T-helper 1 cell treated with Interleukin-12 subunit alpha and Interleukin-12 subunit beta and Interleukin-4 antibody, amounts not matched to agents 30 μg/mL and 1 μg/mL, for 36 hours (primary cell): ENCODE data around the gene BRD3.
"Not testable (repeated sequence)": the region's sequence is repeated elsewhere in the genome, so short reads cannot be mapped to it uniquely, and the experiment has no call there.

Source experiments
- H3K27ac Mint-ChIP-seq: one replicate; pipeline ENCODE4 v1.8.0; 2021; ENCODE audit warnings: mild to moderate bottlenecking, mixed read lengths
- H3K27me3 Mint-ChIP-seq: one replicate; pipeline ENCODE4 v1.8.0; 2021; ENCODE audit warnings: low read depth, mixed read lengths
- H3K36me3 Mint-ChIP-seq: one replicate; pipeline ENCODE4 v1.8.0; 2021; ENCODE audit warnings: low read depth, mixed read lengths
- H3K4me1 Mint-ChIP-seq: one replicate; pipeline ENCODE4 v1.8.0; 2021; ENCODE audit warnings: low read depth, mixed read lengths
- H3K4me3 Mint-ChIP-seq: one replicate; pipeline ENCODE4 v1.8.0; 2021; ENCODE audit warnings: mild to moderate bottlenecking, moderate library complexity, mixed read lengths
- H3K9me3 Mint-ChIP-seq: one replicate; pipeline ENCODE4 v1.8.0; 2021; ENCODE audit warnings: mixed read lengths

Gene BRD3

DNA sequence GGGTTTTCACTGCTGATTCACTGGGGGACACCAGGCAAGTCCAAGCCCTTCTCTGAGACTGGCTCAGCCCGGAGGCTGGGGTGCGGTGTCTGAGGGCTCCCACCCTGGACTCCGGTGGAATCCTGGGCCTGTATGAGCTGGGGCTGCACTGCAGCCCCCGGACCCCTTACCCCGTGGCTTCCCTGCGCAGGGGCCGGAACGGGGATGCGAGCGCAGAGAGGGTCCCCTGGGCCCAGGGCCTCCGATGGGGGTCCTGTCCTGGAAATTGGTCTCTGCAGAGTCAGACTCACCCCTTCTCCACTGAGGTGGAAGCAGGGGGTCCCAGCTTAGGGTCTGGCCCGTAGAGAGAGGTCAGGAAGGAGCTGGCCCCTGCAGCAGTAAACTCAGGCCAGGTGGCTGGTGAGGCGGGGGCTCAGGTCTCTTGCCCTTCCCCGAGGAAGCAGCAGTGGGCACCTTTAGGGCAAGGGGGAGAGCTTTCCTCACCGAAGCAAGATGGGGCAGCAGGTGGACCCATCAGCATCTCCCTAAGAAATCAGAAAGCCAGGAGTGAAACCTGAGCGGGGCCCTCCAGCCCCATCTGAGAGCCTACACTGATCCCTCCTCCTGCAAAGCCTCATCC is 74.1 kb downstream of the BRD3 start:
- H3K36me3 Mint-ChIP-seq = no peaks in the 10 kb centered on the region
- no peak overlapping the region for H3K27ac Mint-ChIP-seq
- peak overlapping the region; percentile 57 for H3K4me3 Mint-ChIP-seq
- H3K27me3 Mint-ChIP-seq = peaks cover 27% of the 10 kb centered on the region
- no peaks in the 10 kb centered on the region for H3K9me3 Mint-ChIP-seq
- no peaks in the 10 kb centered on the region for H3K4me1 Mint-ChIP-seq

DNA sequence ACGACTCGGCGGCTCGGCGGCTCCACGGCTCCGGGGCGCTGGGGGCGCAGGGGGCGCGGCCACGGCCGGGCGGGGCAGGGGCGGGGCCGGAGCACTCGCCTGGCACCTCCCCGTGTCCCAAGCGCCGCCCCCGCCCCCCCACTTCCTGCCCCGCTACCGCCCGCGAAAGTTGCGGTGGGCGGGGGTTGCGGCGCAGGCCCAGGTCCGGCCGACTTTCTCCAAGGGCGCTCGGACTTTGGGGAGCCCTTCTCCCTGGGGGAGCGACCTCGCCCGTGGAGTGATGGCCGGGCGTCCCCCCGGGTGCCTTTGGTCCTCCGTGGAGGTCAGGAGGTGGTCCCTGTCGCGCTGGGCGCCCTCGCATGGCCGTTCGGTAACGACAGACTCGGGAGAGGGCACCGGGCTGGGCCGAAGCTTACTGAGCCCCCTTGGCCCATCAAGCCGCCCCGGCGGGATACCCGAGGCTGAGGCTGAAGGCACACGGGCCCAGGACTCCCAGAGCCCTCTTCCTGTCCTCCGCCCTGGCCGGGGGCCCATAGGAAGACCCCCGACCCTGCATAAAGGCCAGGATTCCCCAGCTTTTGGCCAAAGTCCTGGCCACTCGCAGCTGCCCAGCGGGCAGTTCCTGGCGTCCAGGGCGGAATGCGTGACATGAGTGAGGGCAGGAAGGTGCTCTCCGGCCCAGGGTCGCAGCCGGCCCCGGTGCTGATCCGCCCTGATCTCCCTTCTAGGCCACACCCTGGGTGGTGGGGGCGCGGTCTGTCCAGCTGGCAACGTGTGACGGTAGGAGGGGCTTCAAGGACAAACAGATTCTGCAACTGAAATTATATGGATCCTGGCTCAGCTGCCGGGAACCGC is 74.8 kb downstream of the BRD3 start:
- H3K27me3 Mint-ChIP-seq = peaks cover 27% of the 10 kb centered on the region
- H3K4me1 Mint-ChIP-seq = no peaks in the 10 kb centered on the region
- H3K36me3 Mint-ChIP-seq = no peaks in the 10 kb centered on the region
- H3K9me3 Mint-ChIP-seq = no peaks in the 10 kb centered on the region
- no peak overlapping the region for H3K27ac Mint-ChIP-seq
- peak overlapping the region; percentile 50 for H3K4me3 Mint-ChIP-seq

DNA sequence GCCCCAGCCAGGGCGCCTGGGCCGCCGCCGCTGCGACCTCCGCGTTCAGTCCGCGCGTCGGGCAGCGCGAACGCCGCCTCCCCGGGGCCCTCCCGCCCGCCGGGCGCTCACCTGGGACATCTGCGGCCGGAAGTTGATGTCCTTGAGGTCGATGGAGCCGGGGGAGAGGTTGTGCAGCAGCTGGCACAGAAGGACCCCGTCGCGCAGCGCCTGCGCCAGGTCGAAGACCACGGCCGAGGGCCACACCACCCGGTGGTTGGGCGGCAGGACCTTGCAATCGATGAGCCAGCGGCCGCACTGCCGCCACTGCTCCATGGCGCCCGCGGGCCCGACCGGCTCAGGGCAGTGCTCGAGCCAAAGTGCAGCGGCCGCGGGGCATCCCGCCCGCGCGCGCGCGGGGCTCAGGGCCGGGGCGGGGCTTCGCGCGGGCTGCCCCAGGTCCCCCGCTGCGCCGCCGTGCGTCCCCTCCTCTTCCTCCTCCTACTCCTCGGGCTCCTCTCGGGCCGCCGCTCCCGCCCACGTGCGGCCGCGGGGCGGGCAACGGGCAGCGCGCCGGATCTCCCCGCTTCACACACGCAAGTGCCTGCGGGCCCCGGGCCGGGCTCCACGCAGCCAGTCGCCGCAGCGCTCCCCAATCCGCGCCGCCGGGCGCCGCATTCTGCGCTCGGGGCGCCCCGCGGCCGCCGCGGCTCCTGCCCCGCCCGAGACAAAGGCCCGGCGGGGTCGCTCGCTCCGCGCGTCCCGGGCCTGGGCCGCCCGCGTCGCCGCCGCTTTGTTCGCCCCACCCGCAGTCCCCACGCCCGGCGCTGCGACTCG is 75.7 kb downstream of the BRD3 start, which contains the start of gene VAV2:
Gene VAV2, minus strand, starts transcription at position 361 of the 816 bp plus-strand sequence. Its CDS starts 46 bp downstream, at position 315.
- Mint-ChIP-seq H3K27ac (no peak within 1 kb of the TSS), H3K36me3 (no peaks in the 10 kb centered on the region), H3K9me3 (no peaks in the 10 kb centered on the region), H3K4me3 (peak within 1 kb of the TSS; percentile 44), H3K4me1 (no peaks in the 10 kb centered on the region), H3K27me3 (peaks cover 27% of the 10 kb centered on the region)

DNA sequence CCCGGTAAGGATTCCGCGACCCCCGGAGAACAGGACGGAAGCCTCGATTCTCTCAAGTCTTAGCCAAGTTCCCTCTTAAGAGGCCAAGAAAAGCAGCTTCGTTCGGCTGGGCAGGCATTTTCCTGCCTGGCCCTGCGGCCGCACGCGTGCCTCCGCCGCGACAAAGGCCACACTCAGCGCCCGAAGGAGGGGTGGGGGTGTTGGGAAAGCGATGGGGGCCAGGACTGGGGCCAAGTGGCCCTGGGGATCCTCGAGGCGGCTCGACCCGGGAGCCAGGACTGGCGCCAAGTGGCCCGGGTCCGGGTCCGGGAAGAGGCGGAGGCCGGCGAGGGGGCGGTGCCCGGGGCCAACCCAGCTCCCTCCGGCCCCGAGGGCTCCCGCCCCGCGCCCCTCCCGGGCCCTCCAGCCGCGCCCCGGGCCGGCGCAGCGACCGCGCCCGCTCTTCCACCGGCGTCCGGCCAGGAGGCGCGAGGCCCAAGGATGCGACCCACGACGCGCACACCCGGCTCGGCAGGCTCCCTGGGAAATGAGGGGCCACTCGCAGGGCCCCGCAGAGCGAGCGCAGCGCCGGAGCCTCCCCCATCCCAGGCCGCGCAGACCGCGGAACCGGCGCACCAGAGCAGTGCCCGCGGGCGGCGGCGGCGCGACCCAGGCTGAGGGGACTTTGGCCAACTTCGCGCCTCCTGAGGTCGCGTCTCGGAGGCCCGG is 76.5 kb downstream of the BRD3 start:
- H3K27ac Mint-ChIP-seq = no peak overlapping the region
- H3K4me3 Mint-ChIP-seq = peak overlapping the region; percentile 10
- H3K4me1 Mint-ChIP-seq = no peaks in the 10 kb centered on the region
- no peaks in the 10 kb centered on the region for H3K9me3 Mint-ChIP-seq
- no peaks in the 10 kb centered on the region for H3K36me3 Mint-ChIP-seq
- H3K27me3 Mint-ChIP-seq = peaks cover 27% of the 10 kb centered on the region

DNA sequence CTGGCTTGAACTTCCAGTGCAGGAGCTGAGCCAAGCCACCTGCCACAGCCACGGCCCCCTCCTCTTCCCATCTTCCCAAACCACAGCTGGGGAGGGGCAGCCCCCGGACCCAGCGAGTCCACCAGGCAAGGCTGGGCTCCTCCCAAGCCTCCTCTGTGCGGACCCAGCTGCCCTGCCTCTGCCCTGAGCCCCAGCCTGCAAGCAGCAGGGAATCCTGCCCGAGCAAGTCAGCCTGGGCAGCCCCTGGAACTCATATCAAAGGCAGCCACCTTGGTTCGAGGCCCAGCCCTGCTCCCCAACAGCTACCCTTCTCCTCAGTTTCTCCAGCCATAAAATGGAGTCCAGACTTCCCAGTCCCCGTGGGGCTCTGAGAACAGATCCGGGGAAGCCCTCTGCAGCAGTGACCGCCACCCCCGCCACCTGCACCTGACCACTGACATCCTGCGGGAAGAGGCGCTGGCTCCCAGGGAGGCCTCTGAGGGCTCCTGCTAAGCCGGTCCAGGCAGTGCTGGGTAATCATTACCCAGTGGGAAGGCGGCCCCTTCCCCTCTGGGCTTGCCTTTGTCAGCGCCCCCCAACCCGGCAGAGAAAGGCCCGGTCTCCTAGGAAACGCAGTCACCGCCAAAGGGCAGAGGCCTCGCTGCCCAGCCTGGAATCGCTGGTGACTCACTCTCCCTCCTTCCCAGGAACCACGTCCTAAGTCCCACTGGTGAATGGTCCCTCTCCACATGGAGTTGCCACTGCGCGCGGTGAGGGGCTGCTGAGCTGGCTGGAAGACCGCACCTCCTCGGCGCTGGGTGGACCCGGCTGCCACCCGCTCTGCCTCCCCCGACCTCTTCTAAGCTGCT is 77.2 kb downstream of the BRD3 start:
- Mint-ChIP-seq H3K9me3 (no peaks in the 10 kb centered on the region), H3K36me3 (no peaks in the 10 kb centered on the region), H3K4me3 (peak overlapping the region; percentile 10), H3K27ac (no peak overlapping the region), H3K4me1 (no peaks in the 10 kb centered on the region), H3K27me3 (peaks cover 25% of the 10 kb centered on the region)

DNA sequence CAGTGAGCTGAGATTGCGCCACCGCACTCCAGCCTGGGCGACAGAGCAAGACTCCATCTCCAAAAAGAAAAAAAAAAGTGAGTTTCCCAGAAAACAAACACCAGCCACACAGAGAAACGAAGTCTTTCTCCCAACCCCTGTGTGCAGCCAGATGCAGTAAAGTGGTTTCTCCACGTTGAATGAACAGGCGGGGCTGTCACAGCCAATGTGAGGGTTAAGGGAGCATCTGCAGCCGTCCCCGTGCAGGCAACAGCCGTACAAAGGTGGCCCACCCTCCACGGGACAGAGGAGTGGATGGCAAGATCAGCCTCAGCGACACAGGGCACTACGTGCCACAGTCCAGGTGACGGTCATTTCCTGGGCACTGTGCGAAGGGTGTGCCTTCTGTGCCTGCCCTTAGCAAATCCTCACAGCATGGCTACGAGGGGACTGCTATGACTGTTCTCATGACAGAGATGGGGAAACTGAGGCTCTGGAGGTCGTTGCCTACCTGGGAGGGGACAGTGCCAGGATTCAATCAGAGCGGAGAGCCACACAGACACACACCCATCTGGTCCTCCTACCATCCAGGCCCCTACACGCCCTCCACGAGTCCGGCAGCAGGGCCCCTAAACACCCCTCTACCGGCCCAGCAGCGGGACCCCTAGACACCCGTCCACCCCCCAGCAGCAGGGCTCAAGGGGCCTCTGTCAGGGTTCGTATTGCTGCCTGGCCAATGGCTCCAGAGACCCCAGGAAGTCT is 78.0 kb downstream of the BRD3 start:
- H3K4me1 Mint-ChIP-seq = no peaks in the 10 kb centered on the region
- peaks cover 24% of the 10 kb centered on the region for H3K27me3 Mint-ChIP-seq
- H3K9me3 Mint-ChIP-seq = no peaks in the 10 kb centered on the region
- no peaks in the 10 kb centered on the region for H3K36me3 Mint-ChIP-seq
- H3K4me3 Mint-ChIP-seq = no peak overlapping the region
- H3K27ac Mint-ChIP-seq = no peak overlapping the region

DNA sequence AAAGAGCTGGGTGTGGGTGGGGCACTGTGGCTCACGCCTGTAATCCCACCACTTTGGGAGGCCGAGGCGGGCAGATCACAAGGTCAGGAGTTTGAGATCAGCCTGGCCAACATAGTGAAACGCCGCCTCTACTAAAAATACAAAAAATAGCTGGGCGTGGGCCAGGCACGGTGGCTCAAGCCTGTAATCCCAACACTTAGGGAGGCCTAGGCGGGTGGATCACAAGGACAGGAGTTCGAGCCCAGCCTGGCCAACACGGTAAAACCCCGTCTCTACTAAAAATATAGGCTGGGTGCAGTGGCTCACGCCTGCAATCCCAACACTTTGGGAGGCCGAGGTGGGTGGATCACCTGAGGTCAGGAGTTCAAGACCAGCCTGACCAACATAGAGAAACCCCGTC is 79.1 kb downstream of the BRD3 start:
- not testable (repeated sequence) for H3K27ac Mint-ChIP-seq

DNA sequence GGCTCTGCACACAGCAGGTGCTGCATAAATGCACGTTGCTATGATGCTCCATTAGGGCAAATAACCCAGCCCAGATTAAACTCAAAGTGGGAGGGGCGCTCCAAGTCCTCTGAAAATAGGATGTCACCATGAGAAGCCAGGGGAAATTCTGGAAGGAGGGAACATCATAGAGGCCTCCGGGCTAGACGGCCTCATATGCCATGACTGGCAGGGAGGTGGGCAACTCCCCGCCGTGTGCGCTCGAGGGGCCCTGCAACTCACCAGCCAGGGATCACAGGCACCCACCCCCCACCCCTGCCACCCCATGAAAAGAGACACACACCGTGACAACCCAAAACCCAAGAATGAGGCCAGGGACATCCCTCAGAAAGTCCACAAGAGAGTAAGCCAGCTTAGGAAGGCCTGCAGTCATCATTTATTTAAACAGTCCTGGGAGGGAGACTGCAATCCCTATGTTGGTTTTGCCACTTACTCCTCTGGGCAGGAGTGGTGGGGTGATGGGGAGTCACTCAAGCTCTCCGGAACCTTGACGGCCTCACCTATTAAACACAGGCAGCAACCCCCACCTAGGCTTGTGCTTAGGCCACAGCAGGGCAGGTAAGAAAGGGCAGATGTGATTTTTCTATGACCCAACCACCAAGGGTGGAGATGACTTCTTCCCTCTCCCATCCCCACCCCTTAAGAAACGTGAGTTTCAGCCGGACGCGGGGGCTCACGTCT is 79.7 kb downstream of the BRD3 start:
- peaks cover 18% of the 10 kb centered on the region for H3K27me3 Mint-ChIP-seq
- H3K4me3 Mint-ChIP-seq = no peak overlapping the region
- no peak overlapping the region for H3K27ac Mint-ChIP-seq
- H3K9me3 Mint-ChIP-seq = no peaks in the 10 kb centered on the region
- no peaks in the 10 kb centered on the region for H3K4me1 Mint-ChIP-seq
- H3K36me3 Mint-ChIP-seq = no peaks in the 10 kb centered on the region

More for the DNA sequence above, 79.1 kb downstream of the BRD3 start:
- peaks cover 18% of the 10 kb centered on the region for H3K27me3 Mint-ChIP-seq
- H3K36me3 Mint-ChIP-seq, H3K4me1 Mint-ChIP-seq, H3K9me3 Mint-ChIP-seq, H3K4me3 Mint-ChIP-seq: not testable (repeated sequence)

DNA sequence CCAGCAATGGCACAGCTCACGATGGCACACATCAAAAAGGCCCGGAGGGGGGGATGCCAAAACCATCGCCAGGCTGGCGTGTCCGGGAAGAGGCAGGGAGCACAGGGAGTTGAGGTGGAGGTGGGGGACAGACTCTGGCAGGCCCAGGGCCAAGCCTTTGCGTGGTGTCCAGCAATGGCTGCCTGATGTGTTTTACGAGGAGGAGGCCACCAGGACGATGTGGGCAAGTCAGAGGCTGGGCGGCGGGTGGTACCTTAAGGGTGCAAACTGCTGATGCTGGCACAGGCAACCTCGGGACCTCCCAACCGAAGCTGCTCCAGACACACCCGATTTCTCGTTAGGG is 80.4 kb downstream of the BRD3 start:
- Mint-ChIP-seq H3K36me3 (no peaks in the 10 kb centered on the region), H3K4me1 (no peaks in the 10 kb centered on the region), H3K27me3 (peaks cover 18% of the 10 kb centered on the region), H3K27ac (no peak overlapping the region), H3K4me3 (no peak overlapping the region), H3K9me3 (no peaks in the 10 kb centered on the region)

DNA sequence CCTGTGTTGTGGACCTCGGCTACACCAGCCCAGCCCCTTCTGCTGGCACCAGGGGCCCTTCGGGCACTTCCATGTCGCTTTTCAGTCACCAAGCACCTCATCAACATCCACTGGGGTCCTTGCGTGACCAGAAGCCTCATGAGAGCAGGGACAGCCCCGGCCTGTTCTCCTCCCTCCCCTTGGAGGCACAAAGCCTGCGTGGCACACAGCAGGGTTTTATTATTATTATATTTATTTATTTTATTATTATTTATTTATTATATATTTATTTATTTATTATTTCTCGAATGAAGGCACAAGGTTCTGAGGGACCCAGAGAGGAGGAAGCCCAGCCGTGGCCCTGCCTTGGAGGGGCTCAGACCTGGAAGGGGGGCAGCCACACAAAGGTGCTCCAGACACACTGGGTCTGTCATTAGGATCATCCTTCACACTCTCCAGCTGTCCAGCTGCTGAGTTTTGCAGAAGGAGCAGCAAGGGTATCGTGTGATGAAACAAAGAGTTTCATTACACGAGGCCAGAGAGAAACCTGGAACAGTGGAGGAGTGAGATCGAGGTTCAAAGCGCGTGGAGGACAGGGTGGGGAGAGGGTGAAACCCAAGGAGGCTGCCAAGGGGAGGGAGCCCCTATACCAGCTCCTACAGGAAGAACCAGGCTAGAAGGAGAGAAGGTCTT is 80.9 kb downstream of the BRD3 start:
- no peaks in the 10 kb centered on the region for H3K36me3 Mint-ChIP-seq
- no peaks in the 10 kb centered on the region for H3K4me1 Mint-ChIP-seq
- H3K27me3 Mint-ChIP-seq = peaks cover 18% of the 10 kb centered on the region
- H3K9me3 Mint-ChIP-seq = no peaks in the 10 kb centered on the region
- H3K4me3 Mint-ChIP-seq = no peak overlapping the region
- H3K27ac Mint-ChIP-seq = no peak overlapping the region

DNA sequence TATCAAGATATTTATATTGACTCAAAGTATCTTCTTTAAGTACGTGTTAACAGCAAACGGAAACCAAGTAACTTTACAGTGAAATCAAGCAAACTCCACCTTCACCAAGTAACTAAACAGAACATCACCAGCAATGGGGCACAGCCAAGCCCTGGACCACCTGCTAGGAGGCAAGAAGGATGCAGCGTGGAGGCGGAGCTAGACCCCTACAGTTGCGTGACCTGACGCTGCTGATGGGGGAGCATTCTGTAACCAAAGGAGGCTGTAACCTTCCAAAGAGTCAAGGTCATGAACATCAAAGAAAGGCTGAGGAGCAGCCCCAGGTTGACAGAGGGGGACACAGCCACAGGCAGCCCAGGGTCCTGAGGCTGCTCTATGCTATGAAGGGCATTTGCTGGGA is 81.8 kb downstream of the BRD3 start:
- Mint-ChIP-seq H3K27ac (no peak overlapping the region), H3K9me3 (no peaks in the 10 kb centered on the region), H3K27me3 (peaks cover 17% of the 10 kb centered on the region), H3K4me1 (no peaks in the 10 kb centered on the region), H3K4me3 (no peak overlapping the region), H3K36me3 (no peaks in the 10 kb centered on the region)

DNA sequence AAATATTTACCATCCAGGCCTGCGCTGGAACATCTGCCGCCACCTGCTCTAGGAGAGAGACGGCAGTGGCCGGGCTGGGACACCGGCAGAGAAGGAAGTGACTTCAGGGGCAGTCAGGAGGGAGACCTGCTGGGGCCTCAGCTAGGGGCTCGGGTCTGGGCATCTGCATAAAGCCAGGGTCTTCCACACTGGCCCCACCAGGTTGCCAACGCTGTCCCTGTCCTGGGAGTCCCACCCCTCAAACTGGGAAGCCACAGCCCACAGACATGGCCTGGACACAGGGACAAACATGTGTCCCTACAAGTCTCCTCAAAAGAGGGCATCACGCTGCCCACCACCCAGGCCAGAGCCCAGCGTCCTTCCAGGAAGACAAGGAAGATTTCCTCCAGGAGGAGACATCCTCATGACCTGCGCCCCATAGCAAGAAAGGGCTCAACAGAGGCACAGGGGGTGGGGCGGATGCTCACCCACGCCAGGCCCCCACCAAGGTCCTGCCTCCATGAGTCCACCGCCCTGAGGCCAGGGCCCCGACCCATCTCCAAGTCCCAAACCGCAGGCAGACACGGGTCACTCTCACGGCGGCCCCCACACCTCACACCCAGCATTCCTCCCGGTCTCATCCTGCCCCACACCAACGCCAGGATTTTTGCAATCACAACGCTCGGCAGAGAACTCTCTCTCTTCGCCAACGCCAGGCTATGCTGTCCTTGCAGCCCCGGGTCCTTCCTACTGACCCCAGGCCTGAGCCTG is 84.7 kb downstream of the BRD3 start:
- no peak overlapping the region for H3K4me3 Mint-ChIP-seq
- H3K4me1 Mint-ChIP-seq = no peaks in the 10 kb centered on the region
- H3K27ac Mint-ChIP-seq = no peak overlapping the region
- H3K9me3 Mint-ChIP-seq = no peaks in the 10 kb centered on the region
- H3K36me3 Mint-ChIP-seq = no peaks in the 10 kb centered on the region
- H3K27me3 Mint-ChIP-seq = no peaks in the 10 kb centered on the region
